Neural crest cell (in vitro differentiated cells): ENCODE results near the gene PLAAT4. TPM values are rescaled to one million over a fixed set of nuclear protein-coding genes. Genes with fewer than 3 reads are reported as not detected.
A peak's percentile ranks its signal among the peaks of the same experiment; 100 is the strongest.

Source experiments
- DNase-seq: peaks from one replicate; pipeline ENCODE4 v3.0.0; 2021; ENCODE audit warnings: low read depth, mixed read lengths, low spot score
- H3K27ac Mint-ChIP-seq: one replicate; pipeline ENCODE4 v1.8.0; 2021; ENCODE audit warnings: mild to moderate bottlenecking, mixed read lengths; ENCODE audit not compliant: unreplicated experiment
- H3K27me3 Mint-ChIP-seq: 2 replicates; pipeline ENCODE4 v1.8.0; 2021; ENCODE audit warnings: low read depth, mild to moderate bottlenecking, mixed read lengths
- H3K36me3 Mint-ChIP-seq: 2 replicates; pipeline ENCODE4 v1.8.0; 2021; ENCODE audit warnings: low read depth, mild to moderate bottlenecking, mixed read lengths
- H3K4me1 Mint-ChIP-seq: 2 replicates; pipeline ENCODE4 v1.8.0; 2021; ENCODE audit warnings: mixed read lengths
- H3K4me3 Mint-ChIP-seq: one replicate; pipeline ENCODE4 v1.8.0; 2021; ENCODE audit warnings: mild to moderate bottlenecking, mixed read lengths
- H3K9me3 Mint-ChIP-seq: 2 replicates; pipeline ENCODE4 v1.8.0; 2021; ENCODE audit warnings: mixed read lengths
- total RNA-seq: library from RNA; stranded (reverse); gene quantifications from 2 replicates; pipeline ENCODE4 v1.2.1, GENCODE V29; 2021
- TF ChIP-seq, protein P1 (sequence below): fragments of 200-600 bp; sonication (generic); conservative IDR thresholded peaks from 2 replicates; pipeline ENCODE4 v1.5.0; 2021; ENCODE audit warnings: antibody characterized with exemption, mild to moderate bottlenecking

The PLAAT4 gene
- total RNA-seq, 1 donor from 2014 or later = not detected

DNA sequence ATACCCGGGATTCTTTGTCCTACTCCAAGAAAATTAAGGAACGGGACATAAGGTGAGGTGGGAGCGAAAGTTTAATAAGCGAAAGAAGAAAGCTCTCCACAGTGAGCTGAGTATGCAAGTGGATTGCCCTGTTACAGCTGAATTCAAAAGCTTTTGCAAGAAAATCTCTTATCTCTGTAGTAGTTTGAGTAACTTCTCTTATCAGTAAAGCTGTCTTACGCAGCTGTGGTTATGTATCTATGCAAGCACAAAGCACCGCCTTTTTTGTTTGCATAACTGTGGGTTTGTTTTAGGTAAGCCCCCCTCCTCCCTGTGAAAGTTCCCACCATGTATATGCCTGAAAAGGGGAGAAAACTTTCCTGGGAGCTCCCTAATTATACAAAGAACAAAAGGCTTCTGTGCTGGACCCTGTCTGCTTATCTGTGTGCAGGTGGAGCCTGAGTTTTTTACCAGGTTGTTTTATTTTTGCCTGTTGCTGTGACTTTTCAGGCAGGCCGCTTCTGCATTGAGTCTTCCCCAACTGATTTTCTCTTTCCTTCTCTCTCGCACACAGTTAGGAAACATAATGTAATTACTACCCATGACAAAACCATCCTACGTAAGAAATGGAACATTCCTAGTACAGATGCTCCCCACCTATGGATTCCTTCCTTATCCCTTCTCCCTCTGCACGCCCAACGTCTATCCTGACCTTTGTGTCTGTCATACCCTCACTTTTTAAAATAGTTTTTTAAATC is 44.8 kb upstream of the PLAAT4 start:
- no peaks in the 10 kb centered on the region for H3K9me3 Mint-ChIP-seq
- H3K27ac Mint-ChIP-seq = no peak overlapping the region
- H3K36me3 Mint-ChIP-seq = no peaks in the 10 kb centered on the region
- peaks cover 43% of the 10 kb centered on the region for H3K27me3 Mint-ChIP-seq
- DNase-seq = no peak
- H3K4me3 Mint-ChIP-seq = peak overlapping the region; percentile 67
- peaks cover 35% of the 10 kb centered on the region for H3K4me1 Mint-ChIP-seq
- TF ChIP-seq, protein P1, sequence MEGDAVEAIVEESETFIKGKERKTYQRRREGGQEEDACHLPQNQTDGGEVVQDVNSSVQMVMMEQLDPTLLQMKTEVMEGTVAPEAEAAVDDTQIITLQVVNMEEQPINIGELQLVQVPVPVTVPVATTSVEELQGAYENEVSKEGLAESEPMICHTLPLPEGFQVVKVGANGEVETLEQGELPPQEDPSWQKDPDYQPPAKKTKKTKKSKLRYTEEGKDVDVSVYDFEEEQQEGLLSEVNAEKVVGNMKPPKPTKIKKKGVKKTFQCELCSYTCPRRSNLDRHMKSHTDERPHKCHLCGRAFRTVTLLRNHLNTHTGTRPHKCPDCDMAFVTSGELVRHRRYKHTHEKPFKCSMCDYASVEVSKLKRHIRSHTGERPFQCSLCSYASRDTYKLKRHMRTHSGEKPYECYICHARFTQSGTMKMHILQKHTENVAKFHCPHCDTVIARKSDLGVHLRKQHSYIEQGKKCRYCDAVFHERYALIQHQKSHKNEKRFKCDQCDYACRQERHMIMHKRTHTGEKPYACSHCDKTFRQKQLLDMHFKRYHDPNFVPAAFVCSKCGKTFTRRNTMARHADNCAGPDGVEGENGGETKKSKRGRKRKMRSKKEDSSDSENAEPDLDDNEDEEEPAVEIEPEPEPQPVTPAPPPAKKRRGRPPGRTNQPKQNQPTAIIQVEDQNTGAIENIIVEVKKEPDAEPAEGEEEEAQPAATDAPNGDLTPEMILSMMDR = no peak

DNA sequence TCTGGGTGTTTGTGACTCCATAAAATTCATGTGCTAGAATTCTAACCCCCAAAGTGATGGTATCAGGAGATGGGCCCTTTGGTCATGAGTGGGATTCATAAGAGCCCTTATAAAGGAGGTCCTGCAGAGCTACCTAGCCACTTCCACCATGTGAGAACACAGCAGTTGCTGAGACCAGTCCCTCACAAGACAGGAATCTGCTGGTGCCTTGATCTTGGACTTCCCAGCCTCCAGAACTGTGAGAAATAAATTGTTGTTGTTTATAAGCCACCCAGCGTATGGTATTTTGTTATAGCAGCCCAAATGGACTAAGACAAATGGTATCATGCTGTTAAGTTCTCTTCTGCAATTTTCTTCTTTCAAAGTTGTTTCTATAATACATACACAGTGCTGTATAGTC is 44.2 kb upstream of the PLAAT4 start:
- no peak for DNase-seq
- no peaks in the 10 kb centered on the region for H3K9me3 Mint-ChIP-seq
- H3K4me3 Mint-ChIP-seq = peak overlapping the region; percentile 1
- H3K4me1 Mint-ChIP-seq = peaks cover 35% of the 10 kb centered on the region
- TF ChIP-seq, protein P1 = no peak
- H3K27ac Mint-ChIP-seq = no peak overlapping the region
- peaks cover 45% of the 10 kb centered on the region for H3K27me3 Mint-ChIP-seq
- H3K36me3 Mint-ChIP-seq = no peaks in the 10 kb centered on the region

DNA sequence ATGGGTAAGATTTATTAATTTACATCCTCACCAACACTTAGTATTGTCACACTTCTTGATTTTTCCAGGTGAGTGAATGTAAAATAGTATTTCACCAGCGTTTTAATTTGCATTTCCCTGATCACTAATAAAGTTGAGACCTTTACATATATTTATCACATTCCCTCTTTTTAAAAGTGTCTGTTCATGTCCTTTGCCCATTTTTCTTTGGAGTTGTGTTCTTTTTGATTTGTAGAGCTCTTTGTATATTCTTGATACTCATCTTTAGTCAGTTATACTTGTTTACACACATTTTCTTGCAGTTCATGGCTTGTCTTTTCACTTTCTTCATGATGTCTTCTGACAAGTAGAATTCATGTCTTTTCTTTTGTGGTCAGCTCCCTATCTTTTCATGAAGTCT is 43.5 kb upstream of the PLAAT4 start:
- Mint-ChIP-seq H3K27ac (no peak overlapping the region), H3K36me3 (no peaks in the 10 kb centered on the region), H3K27me3 (peaks cover 45% of the 10 kb centered on the region), H3K9me3 (peaks cover 3% of the 10 kb centered on the region), H3K4me1 (peaks cover 35% of the 10 kb centered on the region), H3K4me3 (peak overlapping the region; percentile 17)
- TF ChIP-seq, protein P1 = no peak
- DNase-seq = no peak

DNA sequence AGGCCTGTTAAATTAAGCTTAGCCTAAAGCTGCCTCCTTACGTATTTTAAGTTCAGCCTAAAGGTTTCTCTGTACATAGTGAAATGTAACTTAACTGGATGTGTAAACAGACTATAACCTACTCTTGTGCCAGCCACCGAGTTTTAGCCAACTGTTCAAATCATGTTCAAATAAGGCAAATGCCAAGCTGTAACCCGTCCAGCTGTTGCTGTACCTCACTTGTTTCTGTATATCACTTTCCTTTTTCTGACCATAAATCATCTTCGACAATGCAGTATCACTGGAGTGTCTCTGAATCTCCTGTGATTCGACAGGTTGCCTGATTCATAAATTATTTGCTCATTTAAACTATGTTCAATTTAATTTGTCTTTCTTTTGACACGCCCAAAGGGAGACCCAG is 41.6 kb upstream of the PLAAT4 start:
- Mint-ChIP-seq H3K4me3 (no peak overlapping the region), H3K27me3 (peaks cover 33% of the 10 kb centered on the region), H3K9me3 (peaks cover 7% of the 10 kb centered on the region), H3K27ac (no peak overlapping the region), H3K36me3 (no peaks in the 10 kb centered on the region), H3K4me1 (peaks cover 26% of the 10 kb centered on the region)
- no peak for DNase-seq
- TF ChIP-seq, protein P1 = no peak

DNA sequence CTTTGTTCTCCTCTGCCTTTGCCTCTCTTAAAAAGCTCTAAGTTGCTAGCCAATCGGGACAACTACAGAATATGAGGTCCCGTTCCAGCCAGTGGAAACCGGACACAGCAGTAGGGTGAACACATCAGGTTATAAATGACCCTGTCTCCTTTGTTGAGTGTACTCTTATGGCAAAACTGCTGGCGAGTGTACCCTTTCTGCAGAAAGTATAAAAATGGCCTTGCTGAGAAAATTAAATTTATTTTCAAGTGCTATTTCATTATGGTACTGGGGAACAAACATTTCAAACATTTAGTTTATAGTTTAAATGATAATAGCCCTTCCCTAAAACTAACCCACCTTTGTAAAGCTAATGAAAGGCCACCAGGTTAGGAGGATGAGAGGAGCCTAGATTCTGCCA is 36.7 kb upstream of the PLAAT4 start:
- Mint-ChIP-seq H3K27ac (no peak overlapping the region), H3K4me1 (peaks cover 5% of the 10 kb centered on the region), H3K4me3 (no peak overlapping the region), H3K27me3 (peaks cover 9% of the 10 kb centered on the region), H3K9me3 (peaks cover 14% of the 10 kb centered on the region), H3K36me3 (peaks cover 5% of the 10 kb centered on the region)
- DNase-seq = no peak
- TF ChIP-seq, protein P1 = no peak
